HFFc6 (cell line): ENCODE measurements around the gene ZNF337. TPM values are rescaled to one million over a fixed set of nuclear protein-coding genes. Genes with fewer than 3 reads are reported as not detected.

ENCODE experiments used
- DNase-seq: peaks from one replicate; pipeline ENCODE4 v3.0.0-alpha.2; 2018
- H3K27ac Mint-ChIP-seq: 2 replicates; pipeline ENCODE4 v1.8.0; 2020; ENCODE audit warnings: mild to moderate bottlenecking, mixed read lengths
- H3K27me3 Mint-ChIP-seq: 2 replicates; pipeline ENCODE4 v1.8.0; 2021; ENCODE audit warnings: mild to moderate bottlenecking, moderate library complexity, mixed read lengths; ENCODE audit not compliant: insufficient read depth
- H3K36me3 Mint-ChIP-seq: 2 replicates; pipeline ENCODE4 v1.8.0; 2021; ENCODE audit warnings: low read depth, mixed read lengths
- H3K4me1 Mint-ChIP-seq: 2 replicates; pipeline ENCODE4 v1.8.0; 2020; ENCODE audit warnings: low read depth, mixed read lengths
- H3K4me3 Mint-ChIP-seq: 2 replicates; pipeline ENCODE4 v1.8.0; 2020; ENCODE audit warnings: mild to moderate bottlenecking, moderate library complexity, mixed read lengths
- H3K9me3 Mint-ChIP-seq: 2 replicates; pipeline ENCODE4 v1.8.0; 2020; ENCODE audit warnings: mild to moderate bottlenecking, mixed read lengths
- total RNA-seq, 6 experiments: library from RNA; stranded (reverse); fragmentation: NEBNext Ultra II Directional; extraction: Animal tissue kit (Norgen Biotek cat#: 25700); gene quantifications; 2 replicates in 1 of 6; 3 replicates in 5 of 6; pipeline ENCODE4 v1.2.3, GENCODE V29; 2021
- TF ChIP-seq, protein P1 (sequence below): fragments of 200-600 bp; sonication (generic); IDR thresholded peaks from 2 replicates; pipeline ENCODE4 v1.5.0; 2021; ENCODE audit warnings: antibody characterized with exemption, mild to moderate bottlenecking

ZNF337 gene
- total RNA-seq, 6 experiments from 2014 or later, result 8.2 to 11.3 (median 9.2) TPM

- TF ChIP-seq, protein P1, sequence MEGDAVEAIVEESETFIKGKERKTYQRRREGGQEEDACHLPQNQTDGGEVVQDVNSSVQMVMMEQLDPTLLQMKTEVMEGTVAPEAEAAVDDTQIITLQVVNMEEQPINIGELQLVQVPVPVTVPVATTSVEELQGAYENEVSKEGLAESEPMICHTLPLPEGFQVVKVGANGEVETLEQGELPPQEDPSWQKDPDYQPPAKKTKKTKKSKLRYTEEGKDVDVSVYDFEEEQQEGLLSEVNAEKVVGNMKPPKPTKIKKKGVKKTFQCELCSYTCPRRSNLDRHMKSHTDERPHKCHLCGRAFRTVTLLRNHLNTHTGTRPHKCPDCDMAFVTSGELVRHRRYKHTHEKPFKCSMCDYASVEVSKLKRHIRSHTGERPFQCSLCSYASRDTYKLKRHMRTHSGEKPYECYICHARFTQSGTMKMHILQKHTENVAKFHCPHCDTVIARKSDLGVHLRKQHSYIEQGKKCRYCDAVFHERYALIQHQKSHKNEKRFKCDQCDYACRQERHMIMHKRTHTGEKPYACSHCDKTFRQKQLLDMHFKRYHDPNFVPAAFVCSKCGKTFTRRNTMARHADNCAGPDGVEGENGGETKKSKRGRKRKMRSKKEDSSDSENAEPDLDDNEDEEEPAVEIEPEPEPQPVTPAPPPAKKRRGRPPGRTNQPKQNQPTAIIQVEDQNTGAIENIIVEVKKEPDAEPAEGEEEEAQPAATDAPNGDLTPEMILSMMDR, result no peak
- H3K27me3 Mint-ChIP-seq, result no peaks in the 10 kb centered on the region; the same call in 1 of the 2 replicates
- DNase-seq, result no peak
- peaks cover 9% of the 10 kb centered on the region for H3K4me1 Mint-ChIP-seq
- no peak overlapping the region for H3K4me3 Mint-ChIP-seq
- peaks cover 43% of the 10 kb centered on the region for H3K36me3 Mint-ChIP-seq
- H3K9me3 Mint-ChIP-seq, result no peaks in the 10 kb centered on the region
- H3K27ac Mint-ChIP-seq, result no peak overlapping the region
These were observed 13.6 kb downstream of the ZNF337 start for GRCh38 chr20:25683050-25683449.

DNA sequence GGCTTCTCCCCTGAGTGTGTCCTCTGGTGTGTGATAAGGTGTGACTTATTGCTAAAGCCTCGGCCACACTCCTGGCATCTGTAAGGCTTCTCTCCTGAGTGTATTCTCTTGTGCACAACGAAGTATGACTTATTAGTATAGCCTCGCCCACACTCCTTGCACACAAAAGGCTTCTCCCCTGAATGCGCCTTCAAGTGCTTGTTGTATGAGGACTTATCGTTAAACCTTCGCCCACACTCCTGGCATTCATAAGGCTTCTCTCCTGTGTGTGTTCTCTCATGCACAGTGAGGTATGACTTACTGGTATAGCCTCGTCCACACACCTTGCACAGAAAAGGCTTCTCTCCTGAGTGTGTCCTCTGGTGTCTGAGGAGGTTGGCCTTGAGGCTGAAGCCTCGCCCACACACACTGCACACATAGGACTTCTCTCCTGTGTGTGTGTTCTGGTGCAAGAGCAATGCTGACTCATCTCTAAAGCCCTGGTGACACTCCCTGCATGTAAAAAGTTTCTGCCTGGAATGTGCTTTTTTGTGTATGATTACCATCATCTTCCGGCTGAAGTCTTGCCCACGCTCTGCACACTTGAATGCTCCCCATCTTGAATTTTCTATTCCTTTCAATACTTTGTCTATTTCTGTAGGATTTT, 20.4 kb downstream of the ZNF337 start:
- DNase-seq, result peak; percentile 84
- Mint-ChIP-seq H3K36me3 (peaks cover 71% of the 10 kb centered on the region), H3K9me3 (no peaks in the 10 kb centered on the region), H3K4me1 (peaks cover 19% of the 10 kb centered on the region), H3K27me3 (no peaks in the 10 kb centered on the region), H3K4me3 (no peak overlapping the region), H3K27ac (peak overlapping the region; percentile 50)
- TF ChIP-seq, protein P1, result no peak

DNA sequence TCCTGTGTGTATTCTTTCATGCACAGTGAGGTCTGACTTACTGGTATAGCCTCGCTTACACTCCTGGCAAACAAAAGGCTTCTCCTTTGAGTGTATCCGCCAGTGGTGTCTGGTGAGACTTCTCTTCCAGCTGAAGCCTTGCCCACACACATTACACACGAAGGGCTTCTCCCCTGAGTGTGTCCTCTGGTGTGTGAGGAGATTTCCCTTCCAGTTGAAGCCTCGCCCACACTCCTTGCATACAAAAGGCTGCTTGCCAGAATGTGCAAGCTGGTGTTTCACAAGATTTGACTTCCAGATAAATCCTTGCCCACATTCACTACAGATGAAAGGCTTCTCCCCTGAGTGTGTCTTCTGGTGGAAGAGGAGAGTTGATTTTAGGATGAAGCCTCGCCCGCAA, 21.5 kb downstream of the ZNF337 start:
- no peaks in the 10 kb centered on the region for H3K9me3 Mint-ChIP-seq
- DNase-seq, result no peak
- TF ChIP-seq, protein P1, result no peak
- no peaks in the 10 kb centered on the region for H3K27me3 Mint-ChIP-seq
- no peak overlapping the region for H3K4me3 Mint-ChIP-seq
- peaks cover 70% of the 10 kb centered on the region for H3K36me3 Mint-ChIP-seq
- H3K27ac Mint-ChIP-seq, result no peak overlapping the region
- peaks cover 28% of the 10 kb centered on the region for H3K4me1 Mint-ChIP-seq

DNA sequence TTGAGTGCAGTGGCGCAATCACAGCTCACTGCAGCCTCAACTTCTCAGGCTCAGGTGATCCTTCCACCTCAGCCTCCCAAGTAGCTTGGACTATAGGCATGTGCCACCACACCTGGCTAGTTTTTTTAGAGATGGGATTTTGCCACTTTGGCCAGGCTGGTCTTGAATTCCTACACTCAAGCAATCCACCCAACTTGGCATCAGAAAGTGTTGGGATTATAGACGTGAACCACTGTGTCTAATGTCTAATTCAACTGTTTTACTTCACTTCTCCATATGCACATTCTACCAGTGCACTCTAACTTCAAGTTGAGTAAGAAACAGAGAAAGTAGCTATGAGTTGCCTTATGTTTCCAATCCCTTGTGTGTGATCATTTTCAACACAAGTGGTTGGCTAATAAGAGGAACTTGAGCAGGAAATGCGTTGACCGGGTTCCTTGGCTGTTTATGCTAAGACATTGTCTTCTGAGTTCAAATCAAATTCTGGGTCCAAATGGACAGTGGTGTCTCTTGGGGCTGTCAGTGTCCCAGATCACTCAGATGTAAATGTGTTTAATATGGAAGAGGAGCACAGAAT, 23.9 kb downstream of the ZNF337 start:
- Mint-ChIP-seq H3K27me3 (no peaks in the 10 kb centered on the region), H3K36me3 (peaks cover 48% of the 10 kb centered on the region), H3K27ac (no peak overlapping the region), H3K4me3 (no peak overlapping the region), H3K4me1 (peaks cover 44% of the 10 kb centered on the region), H3K9me3 (no peaks in the 10 kb centered on the region)
- DNase-seq, result no peak
- TF ChIP-seq, protein P1, result no peak

GRCh38 chr20:25669826-25670422, 26.7 kb downstream of the ZNF337 start:
- Mint-ChIP-seq H3K36me3 (peaks cover 21% of the 10 kb centered on the region), H3K4me1 (peaks cover 28% of the 10 kb centered on the region), H3K27me3 (no peaks in the 10 kb centered on the region), H3K27ac (no peak overlapping the region), H3K4me3 (no peak overlapping the region), H3K9me3 (no peaks in the 10 kb centered on the region)
- TF ChIP-seq, protein P1, result peak; percentile 49; the same call in 1 of the 2 replicates
- DNase-seq, result peak; percentile 77
